Natural killer cell (primary cell): Measurements from ENCODE around the gene RPP14. TPM values are rescaled to one million over a fixed set of nuclear protein-coding genes. Genes with fewer than 3 reads are reported as not detected.
A peak's percentile ranks its signal among the peaks of the same experiment; 100 is the strongest.

Source experiments
- ATAC-seq, 3 donors: fragments of 150-1000 bp in 2 of 3; fragments of 200-7000 bp in 1 of 3; cut with Tn5 transposase; 1 replicate in 1 of 3; 2 replicates in 2 of 3; pipeline ENCODE4 v1.10.0; 2021; ENCODE audit warnings: mild to moderate bottlenecking in 2 of 3, moderate library complexity in 2 of 3
- DNase-seq, 2 donors: peaks; one replicate each; pipeline versions ENCODE4 v3.0.0 to v3.0.0-alpha.2; 2013 to 2021; ENCODE audit warnings: mixed read lengths in 1 of 2
- H3K27ac ChIP-seq: one replicate; pipeline ENCODE4 v1.5.1; 2013; ENCODE audit warnings: mild to moderate bottlenecking, low read length
- H3K27me3 ChIP-seq: one replicate; pipeline ENCODE4 v1.6.1; 2013; ENCODE audit warnings: low read length; ENCODE audit not compliant: control insufficient read depth, insufficient read depth
- H3K36me3 ChIP-seq: one replicate; pipeline ENCODE4 v1.6.1; 2013; ENCODE audit warnings: low read length; ENCODE audit not compliant: control insufficient read depth, insufficient read depth
- H3K4me1 ChIP-seq: one replicate; pipeline ENCODE4 v1.6.1; 2013; ENCODE audit warnings: low read length; ENCODE audit not compliant: control insufficient read depth, insufficient read depth
- H3K4me3 ChIP-seq: one replicate; pipeline ENCODE4 v1.5.1; 2013; ENCODE audit warnings: low read length
- H3K9me3 ChIP-seq: one replicate; pipeline ENCODE4 v1.6.1; 2013; ENCODE audit warnings: low read length; ENCODE audit not compliant: control insufficient read depth, insufficient read depth
- H3K27ac Mint-ChIP-seq, 2 donors: one replicate each; pipeline ENCODE4 v1.8.0; 2022; ENCODE audit warnings: mild to moderate bottlenecking in 2 of 2, mixed read lengths in 2 of 2, moderate library complexity in 1 of 2
- H3K27me3 Mint-ChIP-seq, 2 donors: one replicate each; pipeline ENCODE4 v1.8.0; 2022; ENCODE audit warnings: low read depth in 2 of 2, mixed read lengths in 2 of 2
- H3K36me3 Mint-ChIP-seq: one replicate; pipeline ENCODE4 v1.8.0; 2022; ENCODE audit warnings: mixed read lengths
- H3K4me1 Mint-ChIP-seq, 2 donors: one replicate each; pipeline ENCODE4 v1.8.0; 2022; ENCODE audit warnings: mixed read lengths in 2 of 2
- H3K4me3 Mint-ChIP-seq: one replicate; pipeline ENCODE4 v1.8.0; 2022; ENCODE audit warnings: mild to moderate bottlenecking, moderate library complexity, mixed read lengths
- H3K9me3 Mint-ChIP-seq, 2 donors: one replicate each; pipeline ENCODE4 v1.8.0; 2022; ENCODE audit warnings: mixed read lengths in 2 of 2
- CTCF ChIP-seq: fragments of 200-600 bp; IDR thresholded peaks from one replicate; pipeline ENCODE4 v1.8.0; 2022; ENCODE audit warnings: antibody characterized with exemption
- WGBS: methylation state at CpG from one replicate; pipeline ENCODE4 v1.1.7; 2013; ENCODE audit warnings: missing lambda C conversion rate; ENCODE audit not compliant: insufficient coverage; 5-methylcytosine and 5-hydroxymethylcytosine counted together
- intact Hi-C: fragments of 100-400 bp; cut with micrococcal nuclease; formaldehyde crosslinking; loops from one replicate; pipeline ENCODE4 v1.14.2; 2022
- total RNA-seq, 4 donors: library from RNA; stranded (reverse); fragments of 120-200 nt in 1 of 4; gene quantifications; one replicate each; pipeline versions ENCODE4 v1.2.3 to v1.2.4, GENCODE V29; 2013 to 2022

Gene RPP14
- total RNA-seq, 3 donors from 2014 or later (not counting 1 experiment from before 2014, with no cell fraction given): 13.1 to 18.8 (median 17.0) TPM

GRCh38 chr3:58355179-58355578 is 49.1 kb downstream of the RPP14 start:
- intact Hi-C loops: no loop called here
- no peak for TF ChIP-seq CTCF
- no peaks in the 10 kb centered on the region for H3K36me3 Mint-ChIP-seq
- H3K36me3 ChIP-seq: no peaks in the 10 kb centered on the region
- no peak for DNase-seq
- H3K4me3 Mint-ChIP-seq: peak overlapping the region; percentile 6
- no peaks in the 10 kb centered on the region for H3K9me3 ChIP-seq
- peaks cover 73 to 77% of the 10 kb centered on the region in 2 donors for H3K4me1 Mint-ChIP-seq
- H3K27ac Mint-ChIP-seq: peak overlapping the region; percentile 89 to 95
- WGBS: 64% methylated on average over 8 of the region's 8 CpGs
- ATAC-seq: no peak
- no peaks in the 10 kb centered on the region for H3K27me3 ChIP-seq
- peaks cover 58% of the 10 kb centered on the region for H3K4me1 ChIP-seq
- no peaks in the 10 kb centered on the region for H3K9me3 Mint-ChIP-seq
- H3K27ac ChIP-seq: peak overlapping the region; percentile 46
- H3K4me3 ChIP-seq: no peak overlapping the region
- H3K27me3 Mint-ChIP-seq: no peaks in the 10 kb centered on the region

GRCh38 chr3:58356054-58356453 is 50.0 kb downstream of the RPP14 start:
- intact Hi-C loops: no loop called here
- Histone ChIP-seq H3K4me1 (peaks cover 52% of the 10 kb centered on the region), H3K4me3 (no peak overlapping the region), H3K27me3 (no peaks in the 10 kb centered on the region), H3K9me3 (no peaks in the 10 kb centered on the region), H3K36me3 (no peaks in the 10 kb centered on the region), H3K27ac (peak overlapping the region; percentile 36)
- TF ChIP-seq CTCF: no peak
- WGBS: 31% methylated on average over 4 of the region's 4 CpGs
- H3K4me1 Mint-ChIP-seq: peaks cover 64 to 68% of the 10 kb centered on the region in 2 donors
- no peaks in the 10 kb centered on the region for H3K9me3 Mint-ChIP-seq
- ATAC-seq (no peak), DNase-seq (no peak)
- peak overlapping the region; percentile 36 to 60 for H3K27ac Mint-ChIP-seq
- H3K4me3 Mint-ChIP-seq: no peak overlapping the region
- H3K36me3 Mint-ChIP-seq: no peaks in the 10 kb centered on the region
- no peaks in the 10 kb centered on the region for H3K27me3 Mint-ChIP-seq

GRCh38 chr3:58357402-58357801 is 51.4 kb downstream of the RPP14 start:
- Histone ChIP-seq H3K4me1 (peaks cover 43% of the 10 kb centered on the region), H3K27me3 (no peaks in the 10 kb centered on the region), H3K9me3 (no peaks in the 10 kb centered on the region), H3K4me3 (no peak overlapping the region), H3K27ac (peak overlapping the region; percentile 21), H3K36me3 (no peaks in the 10 kb centered on the region)
- 58% methylated on average over 2 of the region's 3 CpGs for WGBS
- Mint-ChIP-seq H3K36me3 (no peaks in the 10 kb centered on the region), H3K4me3 (peak overlapping the region; percentile 22), H3K4me1 (peaks cover 62 to 64% of the 10 kb centered on the region in 2 donors), H3K9me3 (no peaks in the 10 kb centered on the region), H3K27me3 (no peaks in the 10 kb centered on the region), H3K27ac (peak overlapping the region; percentile 65 to 74)
- ATAC-seq: peak in 2 of 3 donors; percentile 24 to 42
- intact Hi-C loops: no loop called here
- TF ChIP-seq CTCF: no peak
- no peak for DNase-seq

GRCh38 chr3:58358092-58358491 is 52.0 kb downstream of the RPP14 start:
- Mint-ChIP-seq H3K27ac (peak overlapping the region; percentile 65 to 74), H3K27me3 (no peaks in the 10 kb centered on the region), H3K4me1 (peaks cover 58 to 59% of the 10 kb centered on the region in 2 donors), H3K36me3 (no peaks in the 10 kb centered on the region), H3K4me3 (no peak overlapping the region), H3K9me3 (no peaks in the 10 kb centered on the region)
- ATAC-seq (no peak), DNase-seq (no peak)
- WGBS: 93% methylated on average over 3 of the region's 3 CpGs
- Histone ChIP-seq H3K36me3 (no peaks in the 10 kb centered on the region), H3K27ac (no peak overlapping the region), H3K4me1 (peaks cover 40% of the 10 kb centered on the region), H3K4me3 (no peak overlapping the region), H3K9me3 (no peaks in the 10 kb centered on the region), H3K27me3 (no peaks in the 10 kb centered on the region)
- intact Hi-C loops: no loop called here
- no peak for TF ChIP-seq CTCF
